Measurements from ENCODE around the gene MRPS23.
A peak's percentile ranks its signal among the peaks of the same experiment; 100 is the strongest.

Gene MRPS23

GRCh38 chr17:57888311-57889216 is 38.7 kb upstream of the MRPS23 start:
- H3K36me3 ChIP-seq (ENCODE audit: control insufficient read depth, insufficient read depth, low read length), result no peaks in the 10 kb centered on the region
- no peaks in the 10 kb centered on the region for H3K79me2 ChIP-seq (ENCODE audit: control insufficient read depth, insufficient read depth, low read length)
- H3K79me1 ChIP-seq (ENCODE audit: low read length), result peaks cover 5% of the 10 kb centered on the region
- no peaks in the 10 kb centered on the region for H3K27me3 ChIP-seq (ENCODE audit: insufficient read depth, low read length, poor library complexity)
- no peak overlapping the region for H2BK5ac ChIP-seq (ENCODE audit: low read length)
- no peak overlapping the region for H3K18ac ChIP-seq (ENCODE audit: low read length)
- H3K4me3 ChIP-seq (ENCODE audit: low read length), result no peak overlapping the region
- no peak for DNase-seq
- no peak overlapping the region for H3K9ac ChIP-seq (ENCODE audit: low read length)
- H3K4ac ChIP-seq (ENCODE audit: low read depth, low read length), result no peak overlapping the region
- no peak overlapping the region for H3K27ac ChIP-seq (ENCODE audit: low read depth, low read length)
- no peak overlapping the region for H4K5ac ChIP-seq (ENCODE audit: low read length)
- H3K23ac ChIP-seq (ENCODE audit: low read length), result no peak overlapping the region
- H2BK120ac ChIP-seq (ENCODE audit: low read depth, low read length), result no peak overlapping the region
- H3K56ac ChIP-seq (ENCODE audit: low read length), result no peak overlapping the region
- H3K4me1 ChIP-seq (ENCODE audit: control insufficient read depth, low read depth, low read length), result peaks cover 5% of the 10 kb centered on the region
- no CpG with 5 or more reads among the region's 12 CpGs for WGBS (ENCODE audit: extremely low coverage, insufficient coverage, low lambda C conversion rate)
- H3K4me2 ChIP-seq (ENCODE audit: low read length), result no peak overlapping the region
- H2AK5ac ChIP-seq (ENCODE audit: low read length), result no peak overlapping the region
- H2BK15ac ChIP-seq (replicated peaks; ENCODE audit: low read depth), result no peak overlapping the region
- H4K8ac ChIP-seq (ENCODE audit: low read depth, low read length), result no peak overlapping the region

DNA sequence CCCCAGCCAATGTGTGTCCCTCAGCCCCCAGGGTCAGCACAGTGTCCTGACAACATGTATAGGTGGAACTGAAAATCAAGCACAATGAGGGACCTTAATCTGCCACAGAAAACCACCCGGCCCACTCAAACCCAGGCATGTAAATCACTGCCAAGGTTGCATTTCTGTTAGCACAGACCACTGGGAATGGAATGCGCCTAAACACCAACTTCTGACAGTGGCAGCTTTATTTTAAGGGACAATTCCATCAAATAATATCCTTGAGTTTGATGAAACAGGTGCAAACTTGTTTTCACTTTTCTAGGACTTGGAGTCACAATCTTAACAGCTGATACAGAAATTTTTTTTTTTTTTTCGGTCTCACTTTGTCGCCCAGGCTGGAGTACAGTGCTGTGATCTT is 37.3 kb upstream of the MRPS23 start:
- no peak overlapping the region for H3K27ac ChIP-seq (ENCODE audit: low read depth, low read length)
- no peak for DNase-seq
- no peaks in the 10 kb centered on the region for H3K27me3 ChIP-seq (ENCODE audit: insufficient read depth, low read length, poor library complexity)

GRCh38 chr17:57886020-57886419 is 36.2 kb upstream of the MRPS23 start:
- Histone ChIP-seq H3K36me3 (ENCODE audit: control insufficient read depth, insufficient read depth, low read length) (no peaks in the 10 kb centered on the region), H2BK5ac (ENCODE audit: low read length) (no peak overlapping the region), H2AK5ac (ENCODE audit: low read length) (no peak overlapping the region), H3K79me2 (ENCODE audit: control insufficient read depth, insufficient read depth, low read length) (no peaks in the 10 kb centered on the region), H3K4ac (ENCODE audit: low read depth, low read length) (no peak overlapping the region), H3K79me1 (ENCODE audit: low read length) (peaks cover 2% of the 10 kb centered on the region), H2BK120ac (ENCODE audit: low read depth, low read length) (no peak overlapping the region), H3K9ac (ENCODE audit: low read length) (no peak overlapping the region), H4K5ac (ENCODE audit: low read length) (no peak overlapping the region), H3K4me2 (ENCODE audit: low read length) (no peak overlapping the region), H3K4me3 (ENCODE audit: low read length) (no peak overlapping the region), H3K56ac (ENCODE audit: low read length) (no peak overlapping the region), H3K27me3 (ENCODE audit: insufficient read depth, low read length, poor library complexity) (no peaks in the 10 kb centered on the region), H3K4me1 (ENCODE audit: control insufficient read depth, low read depth, low read length) (no peaks in the 10 kb centered on the region), H3K27ac (ENCODE audit: low read depth, low read length) (no peak overlapping the region), H3K23ac (ENCODE audit: low read length) (no peak overlapping the region), H4K8ac (ENCODE audit: low read depth, low read length) (no peak overlapping the region), H3K18ac (ENCODE audit: low read length) (no peak overlapping the region), H2BK15ac (replicated peaks; ENCODE audit: low read depth) (no peak overlapping the region)
- WGBS (ENCODE audit: extremely low coverage, insufficient coverage, low lambda C conversion rate), result no CpG with 5 or more reads among the region's 4 CpGs
- DNase-seq, result no peak

More for the DNA sequence above, 37.3 kb upstream of the MRPS23 start:
- Histone ChIP-seq H3K23ac (ENCODE audit: low read length) (no peak overlapping the region), H3K36me3 (ENCODE audit: control insufficient read depth, insufficient read depth, low read length) (no peaks in the 10 kb centered on the region), H4K8ac (ENCODE audit: low read depth, low read length) (no peak overlapping the region), H3K4me3 (ENCODE audit: low read length) (no peak overlapping the region), H2BK120ac (ENCODE audit: low read depth, low read length) (no peak overlapping the region), H3K79me1 (ENCODE audit: low read length) (peaks cover 5% of the 10 kb centered on the region), H3K4me2 (ENCODE audit: low read length) (no peak overlapping the region), H3K79me2 (ENCODE audit: control insufficient read depth, insufficient read depth, low read length) (no peaks in the 10 kb centered on the region), H3K18ac (ENCODE audit: low read length) (no peak overlapping the region), H3K4ac (ENCODE audit: low read depth, low read length) (no peak overlapping the region), H3K56ac (ENCODE audit: low read length) (no peak overlapping the region), H2BK15ac (replicated peaks; ENCODE audit: low read depth) (no peak overlapping the region), H3K9ac (ENCODE audit: low read length) (no peak overlapping the region), H2AK5ac (ENCODE audit: low read length) (no peak overlapping the region), H2BK5ac (ENCODE audit: low read length) (no peak overlapping the region), H4K5ac (ENCODE audit: low read length) (no peak overlapping the region), H3K4me1 (ENCODE audit: control insufficient read depth, low read depth, low read length) (no peaks in the 10 kb centered on the region)
- no CpG with 5 or more reads among the region's 4 CpGs for WGBS (ENCODE audit: extremely low coverage, insufficient coverage, low lambda C conversion rate)

DNA sequence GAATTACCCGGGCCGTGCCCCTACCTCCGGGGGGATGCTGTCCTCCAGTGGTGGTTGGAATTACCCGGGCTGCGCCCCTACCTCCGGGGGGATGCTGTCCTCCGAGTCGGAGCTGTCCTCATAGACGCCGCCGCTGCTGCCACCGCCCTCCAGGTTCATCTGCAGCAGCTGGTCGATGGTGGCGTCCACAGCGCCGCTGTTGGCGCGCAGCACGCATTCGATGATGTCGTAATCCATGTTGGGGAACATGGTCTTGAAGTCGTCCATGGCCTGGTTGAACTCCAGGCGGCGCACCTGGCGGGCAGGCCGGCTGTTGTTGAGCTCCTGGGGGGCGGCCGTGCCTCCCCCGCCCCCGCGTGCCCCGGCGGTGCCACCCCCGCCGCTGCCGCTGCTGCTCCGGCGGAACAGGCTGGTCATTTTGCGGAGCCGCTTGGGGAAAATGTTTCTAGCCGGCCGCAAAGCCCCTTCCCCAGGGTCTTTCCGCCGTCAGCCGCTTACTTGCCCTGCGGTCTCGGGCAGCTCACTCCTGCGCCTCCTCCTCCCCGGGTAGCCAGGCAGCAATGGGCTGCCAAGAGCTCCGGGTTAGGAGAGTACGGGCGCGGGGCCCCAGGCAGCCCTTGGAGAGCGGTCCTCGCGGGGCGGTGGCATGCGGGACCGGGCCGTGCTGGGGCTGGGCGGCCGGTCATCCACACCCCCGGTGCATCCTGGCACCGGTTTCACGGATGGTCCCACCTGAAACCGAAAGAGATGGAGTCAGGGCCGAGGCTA is 35.5 kb upstream of the MRPS23 start:
- Histone ChIP-seq H3K4ac (ENCODE audit: low read depth, low read length) (no peak overlapping the region), H3K36me3 (ENCODE audit: control insufficient read depth, insufficient read depth, low read length) (no peaks in the 10 kb centered on the region), H3K27me3 (ENCODE audit: insufficient read depth, low read length, poor library complexity) (no peaks in the 10 kb centered on the region), H3K9ac (ENCODE audit: low read length) (no peak overlapping the region), H4K5ac (ENCODE audit: low read length) (no peak overlapping the region), H3K18ac (ENCODE audit: low read length) (no peak overlapping the region), H4K8ac (ENCODE audit: low read depth, low read length) (no peak overlapping the region), H2BK15ac (replicated peaks; ENCODE audit: low read depth) (no peak overlapping the region), H2BK5ac (ENCODE audit: low read length) (no peak overlapping the region), H3K4me2 (ENCODE audit: low read length) (no peak overlapping the region), H2BK120ac (ENCODE audit: low read depth, low read length) (no peak overlapping the region), H3K27ac (ENCODE audit: low read depth, low read length) (no peak overlapping the region), H3K4me1 (ENCODE audit: control insufficient read depth, low read depth, low read length) (no peaks in the 10 kb centered on the region), H3K56ac (ENCODE audit: low read length) (no peak overlapping the region), H2AK5ac (ENCODE audit: low read length) (no peak overlapping the region), H3K4me3 (ENCODE audit: low read length) (no peak overlapping the region), H3K23ac (ENCODE audit: low read length) (no peak overlapping the region), H3K79me1 (ENCODE audit: low read length) (peaks cover 2% of the 10 kb centered on the region), H3K79me2 (ENCODE audit: control insufficient read depth, insufficient read depth, low read length) (no peaks in the 10 kb centered on the region)
- no CpG with 5 or more reads among the region's 67 CpGs for WGBS (ENCODE audit: extremely low coverage, insufficient coverage, low lambda C conversion rate)
- no peak for DNase-seq

DNA sequence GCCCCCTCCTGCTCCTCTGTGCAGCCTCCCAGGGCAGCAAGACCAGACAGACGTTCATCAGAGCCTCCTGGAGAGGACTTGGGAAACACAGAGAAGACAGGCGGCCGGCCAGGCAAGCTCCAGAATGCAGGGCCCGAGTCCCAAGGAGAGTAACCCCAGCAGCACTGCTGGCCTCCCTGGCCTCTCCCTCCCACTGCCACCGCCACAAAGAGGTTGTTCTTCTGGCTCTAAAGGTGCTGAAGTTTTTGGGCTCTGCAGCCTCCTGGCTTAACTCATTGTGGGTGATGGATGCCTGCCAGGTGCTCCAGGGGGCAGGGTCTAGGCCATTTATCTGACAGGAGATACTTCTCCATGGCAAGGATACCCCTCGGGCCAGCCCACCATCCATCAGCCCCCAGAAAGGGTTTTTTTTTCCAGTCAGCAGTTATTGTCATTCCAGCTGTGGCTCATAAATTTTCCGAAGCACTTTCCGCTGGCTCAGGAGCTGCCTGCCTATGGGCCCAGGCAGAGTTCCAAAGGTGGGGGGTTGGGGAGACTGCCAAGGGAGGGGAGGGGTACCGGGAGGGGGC is 32.0 kb upstream of the MRPS23 start:
- peaks cover 2% of the 10 kb centered on the region for H3K4me1 ChIP-seq (ENCODE audit: control insufficient read depth, low read depth, low read length)
- H3K36me3 ChIP-seq (ENCODE audit: control insufficient read depth, insufficient read depth, low read length), result no peaks in the 10 kb centered on the region
- no CpG with 5 or more reads among the region's 9 CpGs for WGBS (ENCODE audit: extremely low coverage, insufficient coverage, low lambda C conversion rate)

More for the DNA sequence above, 32.0 kb upstream of the MRPS23 start:
- no peak overlapping the region for H3K56ac ChIP-seq (ENCODE audit: low read length)
- DNase-seq, result no peak
- H3K79me2 ChIP-seq (ENCODE audit: control insufficient read depth, insufficient read depth, low read length), result no peaks in the 10 kb centered on the region
- H4K8ac ChIP-seq (ENCODE audit: low read depth, low read length), result no peak overlapping the region
- H3K4ac ChIP-seq (ENCODE audit: low read depth, low read length), result no peak overlapping the region
- no peak overlapping the region for H2AK5ac ChIP-seq (ENCODE audit: low read length)
- no peak overlapping the region for H3K23ac ChIP-seq (ENCODE audit: low read length)
- no peak overlapping the region for H2BK15ac ChIP-seq (replicated peaks; ENCODE audit: low read depth)
- H2BK5ac ChIP-seq (ENCODE audit: low read length), result no peak overlapping the region
- no peak overlapping the region for H3K9ac ChIP-seq (ENCODE audit: low read length)
- no peaks in the 10 kb centered on the region for H3K27me3 ChIP-seq (ENCODE audit: insufficient read depth, low read length, poor library complexity)
- no peak overlapping the region for H3K18ac ChIP-seq (ENCODE audit: low read length)
- no peak overlapping the region for H4K5ac ChIP-seq (ENCODE audit: low read length)
- no peak overlapping the region for H2BK120ac ChIP-seq (ENCODE audit: low read depth, low read length)
- H3K27ac ChIP-seq (ENCODE audit: low read depth, low read length), result peak overlapping the region; percentile 40
- H3K4me2 ChIP-seq (ENCODE audit: low read length), result no peak overlapping the region
- no peak overlapping the region for H3K4me3 ChIP-seq (ENCODE audit: low read length)
- H3K79me1 ChIP-seq (ENCODE audit: low read length), result no peaks in the 10 kb centered on the region

Measured in mesendoderm (in vitro differentiated cells).